Measurements from ENCODE around the gene PFDN4. TPM values are rescaled to one million over a fixed set of nuclear protein-coding genes. Genes with fewer than 3 reads are reported as not detected.

The PFDN4 gene
- total and polyA plus RNA-seq, 2 of the 13 experiments (the other 11 are each of a cell fraction or from before 2014, with no cell fraction given) = 59.8 to 227 TPM

GRCh38 chr20:54207743-54208547 is at the start of gene PFDN4 (continued):
- TF ChIP-seq TFDP2 (CRISPR knock-in tag; IDR thresholded peaks at IDR 0.05) (peak; percentile 77), SKIL (CRISPR knock-in tag; IDR thresholded peaks at IDR 0.05; ENCODE audit: borderline replicate concordance) (no peak; the same call in 1 of the 2 replicates), KLF15 (CRISPR knock-in tag; IDR thresholded peaks at IDR 0.05; ENCODE audit: borderline replicate concordance) (peak; percentile 88; the same call in 1 of the 2 replicates), NBN (conservative IDR thresholded peaks at IDR 0.05) (no peak), WIZ (CRISPR knock-in tag; IDR thresholded peaks at IDR 0.05) (peak; percentile 35), FOXJ3 (CRISPR knock-in tag; IDR thresholded peaks at IDR 0.05; ENCODE audit: borderline replicate concordance) (peak; percentile 81; the same call in 1 of the 2 replicates), ZNF260 (CRISPR knock-in tag; IDR thresholded peaks at IDR 0.05; ENCODE audit: borderline replicate concordance, low read depth) (no peak), TBX3 (IDR thresholded peaks at IDR 0.05; ENCODE audit: borderline replicate concordance) (peak; percentile 87), MNT (IDR thresholded peaks at IDR 0.05) (peak; percentile 79), STAT5B (CRISPR knock-in tag; IDR thresholded peaks at IDR 0.05) (0 out of 2 replicates have a peak, but pooled peaks have one; percentile 7), SOX5 (CRISPR knock-in tag; IDR thresholded peaks at IDR 0.05; ENCODE audit: borderline replicate concordance) (peak; percentile 57; the same call in 1 of the 2 replicates), ZNF589 (CRISPR knock-in tag; conservative IDR thresholded peaks at IDR 0.05) (peak; percentile 93), ZNF552 (CRISPR knock-in tag; IDR thresholded peaks at IDR 0.05; ENCODE audit: borderline replicate concordance) (peak; percentile 33; the same call in 1 of the 2 replicates), MBD4 (IDR thresholded peaks at IDR 0.05; ENCODE audit: borderline replicate concordance, low read length) (no peak), TBL1XR1 (IDR thresholded peaks at IDR 0.05; ENCODE audit: borderline replicate concordance, low read length, partially characterized antibody) (peak; percentile 76), ZSCAN29 (CRISPR knock-in tag; conservative IDR thresholded peaks at IDR 0.05) (no peak), ZNF34 (CRISPR knock-in tag; IDR thresholded peaks at IDR 0.05; ENCODE audit: borderline replicate concordance) (no peak), KMT2A (CRISPR knock-in tag; IDR thresholded peaks at IDR 0.05) (no peak; the same call in none of the 2 replicates)
- TF ChIP-seq, protein P1, sequence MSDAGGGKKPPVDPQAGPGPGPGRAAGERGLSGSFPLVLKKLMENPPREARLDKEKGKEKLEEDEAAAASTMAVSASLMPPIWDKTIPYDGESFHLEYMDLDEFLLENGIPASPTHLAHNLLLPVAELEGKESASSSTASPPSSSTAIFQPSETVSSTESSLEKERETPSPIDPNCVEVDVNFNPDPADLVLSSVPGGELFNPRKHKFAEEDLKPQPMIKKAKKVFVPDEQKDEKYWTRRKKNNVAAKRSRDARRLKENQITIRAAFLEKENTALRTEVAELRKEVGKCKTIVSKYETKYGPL (CRISPR knock-in tag; IDR thresholded peaks at IDR 0.05) = no peak; the same call in 1 of the 2 replicates
- TF ChIP-seq, protein P2, sequence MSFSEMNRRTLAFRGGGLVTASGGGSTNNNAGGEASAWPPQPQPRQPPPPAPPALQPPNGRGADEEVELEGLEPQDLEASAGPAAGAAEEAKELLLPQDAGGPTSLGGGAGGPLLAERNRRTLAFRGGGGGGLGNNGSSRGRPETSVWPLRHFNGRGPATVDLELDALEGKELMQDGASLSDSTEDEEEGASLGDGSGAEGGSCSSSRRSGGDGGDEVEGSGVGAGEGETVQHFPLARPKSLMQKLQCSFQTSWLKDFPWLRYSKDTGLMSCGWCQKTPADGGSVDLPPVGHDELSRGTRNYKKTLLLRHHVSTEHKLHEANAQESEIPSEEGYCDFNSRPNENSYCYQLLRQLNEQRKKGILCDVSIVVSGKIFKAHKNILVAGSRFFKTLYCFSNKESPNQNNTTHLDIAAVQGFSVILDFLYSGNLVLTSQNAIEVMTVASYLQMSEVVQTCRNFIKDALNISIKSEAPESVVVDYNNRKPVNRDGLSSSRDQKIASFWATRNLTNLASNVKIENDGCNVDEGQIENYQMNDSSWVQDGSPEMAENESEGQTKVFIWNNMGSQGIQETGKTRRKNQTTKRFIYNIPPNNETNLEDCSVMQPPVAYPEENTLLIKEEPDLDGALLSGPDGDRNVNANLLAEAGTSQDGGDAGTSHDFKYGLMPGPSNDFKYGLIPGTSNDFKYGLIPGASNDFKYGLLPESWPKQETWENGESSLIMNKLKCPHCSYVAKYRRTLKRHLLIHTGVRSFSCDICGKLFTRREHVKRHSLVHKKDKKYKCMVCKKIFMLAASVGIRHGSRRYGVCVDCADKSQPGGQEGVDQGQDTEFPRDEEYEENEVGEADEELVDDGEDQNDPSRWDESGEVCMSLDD (CRISPR knock-in tag; IDR thresholded peaks at IDR 0.05; ENCODE audit: borderline replicate concordance) = peak; percentile 86; the same call in 1 of the 2 replicates
